Adipose tissue (tissue), 3 donors: Measurements from ENCODE around the gene LPIN2. TPM values are rescaled to one million over a fixed set of nuclear protein-coding genes. Genes with fewer than 3 reads are reported as not detected.
"Not testable (repeated sequence)": the region's sequence is repeated elsewhere in the genome, so short reads cannot be mapped to it uniquely, and the experiment has no call there.

ENCODE experiments used
- H3K27ac ChIP-seq: one replicate; pipeline ENCODE4 v1.5.1; 2013; ENCODE audit warnings: low read depth, low read length
- WGBS, 3 donors: extraction: QIAGEN DNeasy Blood & Tissue Kit; methylation state at CpG; one replicate each; pipeline ENCODE4 v1.1.7; 2013; 5-methylcytosine and 5-hydroxymethylcytosine counted together
- polyA plus RNA-seq, 3 donors: library from polyadenylated mRNA; stranded (reverse); fragments of 200-250 nt; gene quantifications; one replicate each; pipeline ENCODE4 v1.2.3, GENCODE V29; 2013
- donor health status: healthy with polysubstance abuse.
- donor health status: Bipolar disorder and iron deficiency.
- donor health status: healthy.

LPIN2 gene
- polyA plus RNA-seq, 3 donors = 7.2 to 13.6 (median 11.8) TPM

- 66 to 78% (median 75%) methylated on average over 4 of the region's 4 CpGs for WGBS, 3 donors
- H3K27ac ChIP-seq = no peak overlapping the region
Measured at GRCh38 chr18:3015851-3016250, 2.9 kb upstream of the LPIN2 start.

DNA sequence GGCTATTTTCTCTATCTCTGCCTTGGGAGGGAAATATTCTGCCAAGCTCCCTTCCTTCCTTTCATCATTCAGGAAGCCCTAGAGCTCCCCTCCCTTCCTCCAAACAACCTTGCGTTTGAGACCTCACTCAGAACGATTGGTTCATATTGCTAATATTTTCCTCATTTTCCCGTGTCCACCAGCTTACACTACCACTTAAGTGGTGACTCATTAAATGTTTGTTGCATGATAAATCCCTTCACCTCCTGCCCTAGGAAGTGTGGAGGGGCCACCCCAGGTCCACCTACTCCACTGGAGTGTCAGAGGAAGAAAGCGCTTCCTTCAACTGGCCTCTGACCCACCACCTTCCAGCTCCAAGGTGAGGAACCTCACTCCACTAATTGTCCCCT, 2.3 kb upstream of the LPIN2 start:
- H3K27ac ChIP-seq = no peak overlapping the region
- 14 to 41% (median 14%) methylated on average over 4 of the region's 4 CpGs for WGBS, 3 donors

DNA sequence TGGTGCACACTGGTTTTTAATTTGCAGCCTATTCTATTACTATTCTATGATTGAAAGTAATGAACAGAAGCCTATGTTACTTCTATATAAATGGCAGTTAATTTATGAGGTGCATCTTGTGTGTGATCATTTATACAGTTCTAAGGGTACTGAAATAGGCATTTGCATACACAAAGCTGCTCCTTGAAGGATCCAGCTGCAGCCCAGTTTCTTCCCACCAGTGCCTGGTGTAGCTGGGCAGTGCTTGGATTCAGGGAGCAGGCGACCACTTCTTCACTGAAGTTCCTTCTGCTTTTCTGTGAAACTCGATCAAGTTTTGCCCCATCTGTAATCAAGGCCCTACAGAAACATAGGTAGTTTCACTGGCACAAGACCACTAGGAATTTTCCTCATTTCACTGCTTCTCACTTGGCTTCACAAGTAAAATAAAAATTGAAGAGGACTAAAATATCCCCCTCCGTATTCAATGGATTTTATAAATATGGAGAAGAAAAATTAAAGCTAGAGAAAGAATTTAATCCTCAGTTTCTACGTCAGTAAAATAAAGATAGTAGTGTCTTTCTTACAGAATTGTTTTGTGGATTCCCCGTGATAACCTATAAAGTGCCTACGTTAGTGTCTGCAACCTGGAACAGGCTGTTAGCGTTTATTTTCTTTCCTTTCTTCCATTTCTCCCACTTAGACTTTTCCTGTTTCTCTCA, 1.7 kb upstream of the LPIN2 start:
- WGBS, 3 donors = 31 to 58% (median 32%) methylated on average over 7 of the region's 7 CpGs
- H3K27ac ChIP-seq = no peak overlapping the region

- 1 to 3% (median 2%) methylated on average over 32 to 78 of the region's 78 CpGs for WGBS, 3 donors
- H3K27ac ChIP-seq = peak overlapping the region; percentile 84
Measured at GRCh38 chr18:3012136-3013023, 564 bp downstream of the LPIN2 start.

- 79 to 95% (median 87%) methylated on average over 4 of the region's 4 CpGs for WGBS, 3 donors
- H3K27ac ChIP-seq = no peak overlapping the region
Measured at GRCh38 chr18:3010086-3010485, 2.9 kb downstream of the LPIN2 start.

- H3K27ac ChIP-seq = no peak overlapping the region
- 63 to 78% (median 67%) methylated on average over 4 of the region's 4 CpGs for WGBS, 3 donors
Measured at GRCh38 chr18:3008541-3008940, 4.4 kb downstream of the LPIN2 start.

- WGBS, 3 donors = 71 to 88% (median 81%) methylated on average over 3 of the region's 3 CpGs
- H3K27ac ChIP-seq = no peak overlapping the region
Measured at GRCh38 chr18:3007491-3007890, 5.5 kb downstream of the LPIN2 start.

- 87 to 96% (median 92%) methylated on average over 6 of the region's 6 CpGs for WGBS, 3 donors
- no peak overlapping the region for H3K27ac ChIP-seq
Measured at GRCh38 chr18:3005462-3005861, 7.5 kb downstream of the LPIN2 start.

GRCh38 chr18:3003766-3004165, 9.2 kb downstream of the LPIN2 start:
- 81 to 94% (median 93%) methylated on average over 8 of the region's 8 CpGs for WGBS, 3 donors
- not testable (repeated sequence) for H3K27ac ChIP-seq

DNA sequence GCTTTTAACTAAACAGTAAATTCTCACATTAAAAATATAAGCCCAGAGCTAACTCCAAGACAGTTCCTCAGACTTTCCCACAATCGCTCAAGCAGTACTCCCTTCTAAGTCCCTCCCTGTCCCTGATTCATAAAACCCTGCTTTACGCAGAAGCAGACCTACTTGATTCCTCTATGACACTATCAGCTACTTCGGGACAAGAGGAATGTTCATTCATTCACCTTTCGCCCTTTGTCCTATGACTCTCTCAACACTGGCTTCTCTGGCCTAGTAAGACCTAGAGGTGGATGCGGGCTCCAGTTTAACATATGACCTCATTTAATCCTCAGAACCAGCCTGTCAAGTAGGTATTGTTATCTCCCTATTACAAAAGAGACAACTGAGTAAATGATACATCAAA, 10.2 kb downstream of the LPIN2 start:
- no peak overlapping the region for H3K27ac ChIP-seq
- 58 to 71% (median 61%) methylated on average over 5 of the region's 5 CpGs for WGBS, 3 donors

GRCh38 chr18:2998644-2999043, 14.3 kb downstream of the LPIN2 start:
- WGBS, 3 donors = 50 to 72% (median 55%) methylated on average over 3 of the region's 3 CpGs
- no peak overlapping the region for H3K27ac ChIP-seq

- WGBS, 3 donors = 42 to 62% (median 53%) methylated on average over 4 of the region's 4 CpGs
- H3K27ac ChIP-seq = no peak overlapping the region
Measured at GRCh38 chr18:2997846-2998564, 14.9 kb downstream of the LPIN2 start.

- no peak overlapping the region for H3K27ac ChIP-seq
Measured at GRCh38 chr18:2997429-2997828, 15.5 kb downstream of the LPIN2 start.

GRCh38 chr18:2994603-2995432, 18.1 kb downstream of the LPIN2 start:
- H3K27ac ChIP-seq = no peak overlapping the region
- WGBS, 3 donors = 41 to 80% (median 71%) methylated on average over 6 of the region's 6 CpGs

GRCh38 chr18:2994020-2994589, 18.8 kb downstream of the LPIN2 start:
- WGBS, 3 donors = 90 to 92% (median 91%) methylated on average over 2 of the region's 2 CpGs
- H3K27ac ChIP-seq = no peak overlapping the region

GRCh38 chr18:2992995-2993877, 19.7 kb downstream of the LPIN2 start:
- WGBS, 3 donors = 80 to 90% (median 83%) methylated on average over 6 of the region's 6 CpGs

DNA sequence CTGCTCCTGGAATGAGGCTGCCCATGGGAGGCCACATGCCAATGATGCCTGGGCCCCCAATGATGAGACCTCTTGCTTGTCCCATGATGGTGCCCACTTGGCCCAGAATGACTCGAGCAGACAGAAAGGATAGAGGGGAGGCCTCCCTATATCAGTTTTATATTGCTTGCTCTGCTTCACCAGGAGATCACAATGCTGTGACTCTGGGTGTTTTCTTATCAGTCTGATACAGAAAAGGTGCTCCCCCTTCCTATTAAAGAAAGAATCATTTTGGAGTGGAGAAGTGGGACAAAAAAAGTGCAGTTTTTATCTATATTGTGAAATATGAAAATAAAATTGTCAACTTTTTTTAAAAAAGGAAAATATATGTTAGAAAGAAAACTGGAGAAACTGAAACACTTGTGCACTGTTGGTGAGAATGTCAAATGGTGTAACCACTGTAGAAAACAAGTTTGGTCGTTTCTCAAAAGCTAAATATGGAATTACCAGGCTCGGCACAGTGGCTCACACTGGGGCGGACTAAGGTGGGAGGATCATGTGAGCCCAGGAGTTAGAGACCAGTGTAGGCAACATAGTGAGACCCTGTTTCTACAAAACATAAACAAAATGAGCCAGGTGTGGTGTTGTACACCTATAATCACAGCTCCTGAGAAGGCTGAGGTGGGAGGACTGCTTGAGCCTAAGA, 21.8 kb downstream of the LPIN2 start:
- WGBS, 3 donors = 72 to 88% (median 73%) methylated on average over 4 of the region's 4 CpGs
- H3K27ac ChIP-seq = no peak overlapping the region

More at GRCh38 chr18:2992995-2993877, 19.7 kb downstream of the LPIN2 start:
- no peak overlapping the region for H3K27ac ChIP-seq
